DMS53 treated with DMSO at 0.1 percent for 48 hours (cell line): ENCODE results near the gene DEPP1.

ENCODE experiments used
- DNase-seq: peaks from one replicate; lab custom pipeline; 2025; ENCODE audit not compliant: unreplicated experiment; lab: John Stamatoyannopoulos, UW

The DEPP1 gene

GRCh38 chr10:44955413-44956070 lies 23.1 kb downstream of the DEPP1 start:
- DNase-seq, result no peak

GRCh38 chr10:44954962-44955361 lies 23.6 kb downstream of the DEPP1 start:
- no peak for DNase-seq

- no peak for DNase-seq
Observed at GRCh38 chr10:44954042-44954441, 24.6 kb downstream of the DEPP1 start.

GRCh38 chr10:44952779-44953231 lies 25.8 kb downstream of the DEPP1 start:
- no peak for DNase-seq

GRCh38 chr10:44951576-44952226 lies 26.9 kb downstream of the DEPP1 start:
- DNase-seq, result no peak

- DNase-seq, result no peak
Observed at GRCh38 chr10:44950326-44951225, 28.0 kb downstream of the DEPP1 start.

GRCh38 chr10:44949915-44950314 lies 28.7 kb downstream of the DEPP1 start:
- no peak for DNase-seq

GRCh38 chr10:44949127-44949802 lies 29.3 kb downstream of the DEPP1 start:
- no peak for DNase-seq

- no peak for DNase-seq
Observed at GRCh38 chr10:44948642-44949041, 30.0 kb downstream of the DEPP1 start.

- no peak for DNase-seq
Observed at GRCh38 chr10:44947371-44948152, 31.0 kb downstream of the DEPP1 start.

GRCh38 chr10:44946205-44946604 lies 32.4 kb downstream of the DEPP1 start:
- no peak for DNase-seq

- no peak for DNase-seq
Observed at GRCh38 chr10:44944354-44944753, 34.3 kb downstream of the DEPP1 start.

GRCh38 chr10:44939691-44940401 lies 38.8 kb downstream of the DEPP1 start:
- peak; percentile 32 for DNase-seq

- no peak for DNase-seq
Observed at GRCh38 chr10:44938956-44939355, 39.7 kb downstream of the DEPP1 start.

- DNase-seq, result no peak
Observed at GRCh38 chr10:44937196-44938005, 41.2 kb downstream of the DEPP1 start.

- DNase-seq, result no peak
Observed at GRCh38 chr10:44936314-44936975, 42.2 kb downstream of the DEPP1 start.

- DNase-seq, result no peak
Observed at GRCh38 chr10:44935966-44936295, 42.7 kb downstream of the DEPP1 start.

- DNase-seq, result no peak
Observed at GRCh38 chr10:44935201-44935965, 43.2 kb downstream of the DEPP1 start.
